HK-2 (cell line): ENCODE results near the gene WDR17.

Experiments used
- DNase-seq: peaks from one replicate; pipeline ENCODE4 v3.0.0-alpha.2; 2018; ENCODE audit not compliant: unreplicated experiment

WDR17 gene

DNA sequence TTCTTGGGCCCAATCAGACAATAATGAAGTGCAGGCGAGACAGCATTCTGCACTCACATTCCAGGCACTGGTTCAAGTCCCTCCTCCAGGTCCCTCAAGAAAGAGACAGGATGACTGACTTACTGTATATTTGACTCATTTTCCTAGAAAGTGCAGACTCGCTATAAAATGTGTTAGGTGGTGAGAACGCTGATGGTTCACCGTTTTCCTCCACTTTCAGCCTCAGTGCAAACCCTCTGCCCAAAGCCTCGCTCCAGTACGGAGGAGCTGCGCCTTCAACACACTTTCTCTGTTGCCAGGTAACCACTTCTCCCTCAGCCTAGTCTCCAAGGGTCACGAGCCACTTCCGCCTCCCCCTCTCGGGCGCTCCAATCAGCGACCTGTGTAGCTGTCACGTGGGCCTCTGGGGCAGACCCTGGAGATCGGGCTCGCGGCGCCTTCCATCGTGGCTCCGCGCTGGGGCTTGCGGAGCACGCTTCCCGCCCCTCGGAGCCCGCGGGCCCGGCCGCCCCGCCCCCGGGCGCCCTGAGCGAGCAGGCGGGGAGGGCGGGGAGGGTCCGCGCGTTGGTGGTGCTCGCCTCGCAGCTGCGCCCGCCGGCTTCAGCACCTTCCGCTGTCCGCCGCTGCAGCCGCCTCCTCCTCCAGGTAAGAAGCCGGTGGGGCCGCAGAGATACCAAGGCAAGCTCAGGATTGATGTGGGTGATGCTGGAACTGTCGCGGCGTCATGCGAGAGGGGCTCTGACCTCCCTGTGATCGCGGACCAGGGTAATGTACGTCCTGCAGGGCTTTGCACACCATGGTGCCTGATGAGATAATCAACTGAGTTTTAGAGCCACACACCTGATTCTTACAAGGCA is at the start of gene WDR17:
WDR17 (plus strand) TSS at position 407 of the 857 bp plus-strand sequence. CDS start 45,740 bp downstream, outside the sequence.
- DNase-seq: peak; percentile 94

GRCh38 chr4:176016601-176017000 is 49.0 kb upstream of the WDR17 start:
- no peak for DNase-seq

DNA sequence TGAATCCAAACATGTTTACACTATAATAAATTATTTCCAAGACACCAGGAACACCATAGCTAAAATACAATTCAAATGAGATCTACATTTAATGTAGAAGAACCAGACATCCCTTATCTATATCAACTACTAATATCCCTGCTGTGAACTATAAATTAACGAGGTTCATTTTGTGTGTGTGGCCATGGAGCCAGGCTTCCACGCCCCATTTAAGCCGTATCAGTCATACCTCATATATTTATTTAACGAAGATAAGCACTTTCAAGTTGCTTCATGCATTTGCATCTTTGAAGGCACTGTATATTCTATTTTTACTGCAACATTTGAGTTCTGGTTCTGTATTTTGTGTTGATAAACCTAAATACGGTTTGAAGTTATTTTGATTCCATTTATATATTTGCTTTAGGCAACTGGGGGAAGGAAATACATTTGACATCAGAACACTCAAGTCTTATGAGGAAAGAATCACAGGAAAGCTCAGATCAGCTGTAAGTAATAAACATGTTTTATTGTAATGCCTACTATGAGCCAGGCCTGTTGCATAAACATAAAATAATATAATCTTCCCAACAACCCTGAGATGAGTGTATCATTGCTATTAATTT is 45.1 kb upstream of the WDR17 start:
- DNase-seq: no peak

DNA sequence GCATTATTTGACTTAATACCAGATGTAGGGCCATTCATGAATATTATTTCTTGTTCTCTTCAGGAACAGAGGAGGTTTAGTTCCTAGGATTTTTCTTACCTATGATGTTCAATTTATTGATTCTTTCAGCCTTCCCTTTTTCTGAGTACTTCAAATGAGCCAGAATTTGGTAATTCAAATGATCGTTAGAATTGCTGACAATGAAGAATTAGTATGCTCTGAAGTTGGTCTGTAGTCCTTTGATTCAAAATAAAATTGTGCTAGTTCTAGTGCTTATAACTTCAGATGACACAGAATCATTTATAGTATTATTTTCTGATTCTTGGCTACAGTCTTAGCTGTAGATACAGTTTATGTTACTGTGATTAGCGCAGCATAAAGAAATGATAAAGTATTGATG is 35.2 kb upstream of the WDR17 start:
- no peak for DNase-seq

GRCh38 chr4:176031922-176032321 is 33.7 kb upstream of the WDR17 start:
- no peak for DNase-seq

DNA sequence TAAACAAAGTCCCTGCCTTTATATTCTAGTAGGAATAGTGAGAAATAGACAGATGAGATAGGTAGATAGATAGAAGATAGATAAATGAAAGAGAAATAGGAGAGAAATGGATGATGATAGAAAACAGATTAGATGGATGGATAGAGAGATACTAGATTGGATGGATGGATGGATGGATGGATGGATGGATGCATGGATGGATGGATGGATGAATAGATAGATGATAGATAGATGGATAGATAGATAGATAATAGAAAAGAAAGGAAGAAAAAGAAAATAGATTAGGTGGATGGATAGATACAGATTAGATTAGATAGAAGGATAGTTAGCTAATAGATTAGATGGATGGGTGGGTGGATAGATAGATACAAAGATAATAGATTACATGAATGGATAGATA is 33.2 kb upstream of the WDR17 start:
- DNase-seq: no peak

GRCh38 chr4:176034499-176034898 is 31.1 kb upstream of the WDR17 start:
- DNase-seq: no peak

DNA sequence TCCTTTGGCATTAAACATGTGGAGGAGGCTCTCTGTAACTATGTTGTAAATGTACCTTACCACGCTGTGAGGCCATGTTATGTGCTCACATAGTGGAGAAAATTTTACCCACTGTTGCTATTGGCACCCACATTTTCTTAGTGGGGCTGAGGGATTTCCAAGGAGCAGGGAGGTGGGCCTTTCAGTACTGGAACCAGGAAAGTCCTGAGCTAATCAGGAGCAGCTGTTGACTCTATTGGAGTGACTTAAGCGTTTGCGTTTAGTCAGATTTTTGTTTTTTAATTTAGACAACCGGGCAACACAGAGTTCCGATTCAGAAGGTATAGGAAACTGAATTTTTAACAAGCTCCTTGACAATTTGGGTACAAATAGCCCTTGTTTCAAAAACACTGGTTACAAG is 30.7 kb upstream of the WDR17 start:
- DNase-seq: no peak

GRCh38 chr4:176036585-176037205 is 28.9 kb upstream of the WDR17 start:
- no peak for DNase-seq

GRCh38 chr4:176038789-176039188 is 26.9 kb upstream of the WDR17 start:
- no peak for DNase-seq

DNA sequence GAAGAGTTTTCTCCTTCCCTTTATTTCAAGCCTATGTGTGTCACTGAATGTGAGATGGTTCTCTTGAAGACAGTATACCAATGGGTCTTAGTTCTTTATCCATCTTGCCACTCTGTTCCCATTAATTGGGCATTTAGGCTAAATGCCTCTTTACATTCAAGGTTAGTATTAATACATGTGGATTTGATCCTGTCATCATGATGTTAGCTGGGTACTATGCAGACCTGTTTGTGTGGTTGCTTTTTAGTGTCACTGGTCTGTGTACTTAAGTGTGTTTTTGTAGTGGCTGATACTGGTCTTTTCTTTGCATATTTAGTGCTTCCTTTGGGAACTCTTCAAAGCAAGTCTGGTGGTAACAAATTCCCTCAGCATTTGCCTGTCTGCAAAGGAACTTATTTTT is 23.4 kb upstream of the WDR17 start:
- no peak for DNase-seq

DNA sequence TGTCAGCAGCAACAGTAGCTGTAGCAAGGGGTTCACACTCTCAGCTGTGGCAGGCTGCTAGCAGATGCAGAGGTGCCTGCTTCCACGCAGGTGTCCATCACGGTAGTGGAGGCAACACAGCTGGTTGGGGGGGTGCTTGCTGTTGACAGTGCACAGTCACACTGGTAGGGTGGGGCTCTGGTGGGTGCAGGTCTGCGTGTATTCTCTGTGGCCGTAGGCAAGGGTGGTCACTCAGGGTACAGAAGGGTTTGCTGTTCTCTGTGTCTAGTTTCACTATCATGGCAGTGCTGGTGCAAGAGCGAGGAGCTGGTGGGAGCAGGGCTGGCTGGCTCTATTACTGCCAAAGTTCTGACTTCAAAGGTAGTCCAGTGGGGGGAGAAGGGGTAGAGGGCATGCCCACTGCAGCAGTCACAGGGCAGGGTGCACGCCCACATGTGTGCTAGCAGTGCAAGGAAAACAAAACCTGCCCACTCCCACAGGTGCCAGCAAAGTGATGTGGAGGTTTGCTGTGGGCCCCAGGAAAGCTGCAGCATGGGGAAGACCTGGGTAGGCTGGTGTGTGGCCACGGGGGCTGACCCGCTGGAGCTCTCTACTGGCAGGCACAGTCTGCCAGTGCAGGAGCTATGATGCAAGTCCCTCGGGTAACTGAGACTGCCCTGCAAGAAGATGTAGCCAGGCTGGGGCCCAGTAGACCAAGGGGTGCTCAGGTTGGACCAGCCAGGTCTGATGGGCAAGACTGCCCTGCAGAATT is 21.6 kb upstream of the WDR17 start:
- no peak for DNase-seq

- no peak for DNase-seq
Measured at GRCh38 chr4:176044589-176044951, 21.1 kb upstream of the WDR17 start.

GRCh38 chr4:176048631-176049030 is 17.0 kb upstream of the WDR17 start:
- no peak for DNase-seq

DNA sequence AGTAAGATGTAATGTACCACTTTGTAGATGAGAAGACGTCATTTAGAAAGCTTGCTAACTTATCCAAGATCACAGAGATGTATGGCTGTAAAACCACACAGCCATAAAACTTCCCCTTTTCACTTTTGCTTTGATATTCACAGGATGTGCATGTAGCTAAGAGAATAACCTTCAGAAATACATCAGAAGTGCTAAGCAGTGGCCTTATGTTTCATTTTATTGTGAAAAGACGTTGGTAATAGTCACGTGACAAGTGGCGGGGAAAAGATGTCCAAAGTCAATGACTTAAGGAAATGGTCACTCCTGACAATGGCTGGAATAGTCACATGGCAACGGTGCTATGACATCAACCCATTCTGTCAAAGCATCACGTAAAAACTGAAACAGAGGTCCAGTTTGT is 12.9 kb upstream of the WDR17 start:
- no peak for DNase-seq

GRCh38 chr4:176053785-176054184 is 11.9 kb upstream of the WDR17 start:
- DNase-seq: no peak

GRCh38 chr4:176054942-176055341 is 10.7 kb upstream of the WDR17 start:
- no peak for DNase-seq

DNA sequence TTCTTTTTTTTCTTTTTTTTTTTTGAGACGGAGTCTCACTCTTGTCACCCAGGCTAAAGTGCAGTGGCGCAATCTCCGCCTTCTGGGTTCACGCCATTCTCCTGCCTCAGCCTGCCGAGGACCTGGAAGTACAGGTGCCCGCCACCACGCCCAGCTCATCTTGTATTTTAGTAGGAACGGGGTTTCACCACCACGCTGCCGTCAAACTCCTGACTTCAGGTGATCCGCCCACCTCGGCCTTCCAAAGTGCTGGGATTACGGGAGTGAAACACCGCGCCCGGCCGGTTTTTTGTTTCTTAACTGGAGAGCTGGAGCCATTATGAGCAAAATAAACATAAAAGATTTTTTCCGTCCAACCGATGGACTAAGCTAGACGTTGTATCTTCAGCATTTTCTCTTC is 1.9 kb upstream of the WDR17 start:
- no peak for DNase-seq

GRCh38 chr4:176064539-176064938 is 1.1 kb upstream of the WDR17 start:
- DNase-seq: no peak

DNA sequence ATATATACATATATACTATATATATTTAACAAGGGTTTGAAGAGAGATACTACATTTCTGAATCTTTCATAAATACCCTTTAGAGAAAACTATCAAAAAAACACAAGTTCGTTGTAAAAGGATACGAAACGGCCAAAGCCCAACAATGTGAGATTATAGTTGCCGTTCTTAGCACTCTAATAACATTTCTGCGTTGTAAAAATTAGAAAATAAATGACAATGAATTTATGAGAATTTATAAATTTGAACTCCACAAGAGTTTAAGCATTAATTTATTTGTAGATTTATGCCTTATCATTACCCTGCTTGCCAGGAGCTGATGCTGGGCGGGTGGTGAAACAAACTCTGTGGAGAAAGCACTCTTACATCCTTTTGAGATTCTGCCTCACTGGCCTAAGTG is 1.1 kb downstream of the WDR17 start:
- no peak for DNase-seq

- DNase-seq: no peak
Measured at GRCh38 chr4:176077561-176077960, 11.9 kb downstream of the WDR17 start.

DNA sequence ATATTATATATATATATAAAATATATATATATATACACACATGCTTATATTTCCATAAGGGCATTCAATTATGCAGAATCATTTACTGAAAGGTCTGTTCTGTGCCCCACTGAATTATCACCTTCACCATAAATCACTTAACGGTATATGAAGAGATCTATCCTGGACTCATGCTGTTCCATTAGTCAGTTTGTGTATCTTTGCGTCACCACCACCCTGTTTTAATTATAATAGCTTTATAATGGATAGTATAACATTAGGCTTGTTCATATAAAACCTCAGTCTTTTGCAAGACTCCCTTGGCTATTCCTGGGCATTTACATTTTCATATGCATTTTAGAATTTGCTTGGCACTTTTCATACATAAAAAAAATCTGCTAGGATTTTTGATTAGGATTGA is 19.1 kb downstream of the WDR17 start:
- no peak for DNase-seq
